HuH-7.5 (cell line): Measurements from ENCODE around the gene HADH.
"Not testable (repeated sequence)": the region's sequence is repeated elsewhere in the genome, so short reads cannot be mapped to it uniquely, and the experiment has no call there.

Experiments used
- DNase-seq: peaks from one replicate; pipeline ENCODE4 v3.0.0; 2011; ENCODE audit warnings: low spot score

The HADH gene

DNA sequence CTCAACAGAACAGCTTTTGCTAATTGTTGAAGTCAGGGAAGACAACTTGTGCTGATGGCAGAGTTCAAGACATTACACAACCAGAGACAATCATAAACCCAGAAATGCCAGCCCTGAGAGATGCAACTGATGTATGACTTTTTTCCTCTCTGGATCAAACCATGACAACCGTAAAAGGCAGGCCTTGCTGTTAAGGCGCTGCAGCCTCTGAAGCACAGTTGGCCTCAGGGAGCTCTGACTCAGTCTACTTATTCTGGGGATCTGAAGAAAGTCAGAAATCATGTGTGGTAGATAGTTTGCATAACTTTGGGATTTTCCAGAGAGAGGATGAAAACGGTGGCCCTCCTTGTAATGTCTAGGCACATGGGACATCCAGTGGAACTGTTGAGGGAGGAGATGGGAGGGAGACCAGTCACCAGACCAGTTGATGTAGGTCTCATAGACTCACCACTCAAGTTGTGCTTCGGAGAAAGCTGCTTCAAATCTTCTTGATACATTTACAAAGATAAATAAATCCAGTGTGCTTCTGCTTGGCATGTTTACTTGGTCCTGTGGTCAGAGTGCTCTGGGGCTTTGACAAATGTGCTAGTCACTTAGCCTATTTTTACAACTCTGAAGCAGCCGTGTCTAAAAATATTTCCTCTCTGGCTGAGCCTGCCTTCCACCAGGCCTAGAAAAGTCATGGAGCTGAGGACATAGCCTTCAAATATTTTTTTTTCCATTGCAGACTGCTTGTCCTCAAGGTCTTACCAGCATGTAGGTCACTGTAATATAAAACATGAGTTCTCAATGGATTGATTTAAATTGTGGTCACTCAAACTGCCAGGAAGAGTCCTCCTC is 7.5 kb downstream of the HADH start:
- no peak for DNase-seq

DNA sequence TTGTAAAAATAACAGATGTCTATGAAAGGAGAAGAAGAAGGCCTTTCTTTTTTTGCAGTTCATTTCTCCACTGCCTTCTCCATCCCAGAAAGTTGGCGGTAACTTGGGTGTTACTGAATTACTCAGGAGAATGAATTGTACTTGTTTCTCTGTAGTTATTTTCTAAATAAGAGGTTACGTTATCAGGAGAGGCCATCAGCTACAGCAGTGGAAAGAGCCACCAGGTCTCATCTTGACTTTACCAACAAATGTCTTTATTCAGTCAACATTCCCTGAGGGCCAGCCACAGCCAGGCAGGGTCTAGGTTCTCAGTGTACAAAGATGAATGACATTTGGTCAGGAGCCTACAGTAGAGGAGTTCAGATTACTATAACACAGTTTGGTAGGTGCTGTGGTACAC is 8.1 kb downstream of the HADH start:
- DNase-seq: no peak

DNA sequence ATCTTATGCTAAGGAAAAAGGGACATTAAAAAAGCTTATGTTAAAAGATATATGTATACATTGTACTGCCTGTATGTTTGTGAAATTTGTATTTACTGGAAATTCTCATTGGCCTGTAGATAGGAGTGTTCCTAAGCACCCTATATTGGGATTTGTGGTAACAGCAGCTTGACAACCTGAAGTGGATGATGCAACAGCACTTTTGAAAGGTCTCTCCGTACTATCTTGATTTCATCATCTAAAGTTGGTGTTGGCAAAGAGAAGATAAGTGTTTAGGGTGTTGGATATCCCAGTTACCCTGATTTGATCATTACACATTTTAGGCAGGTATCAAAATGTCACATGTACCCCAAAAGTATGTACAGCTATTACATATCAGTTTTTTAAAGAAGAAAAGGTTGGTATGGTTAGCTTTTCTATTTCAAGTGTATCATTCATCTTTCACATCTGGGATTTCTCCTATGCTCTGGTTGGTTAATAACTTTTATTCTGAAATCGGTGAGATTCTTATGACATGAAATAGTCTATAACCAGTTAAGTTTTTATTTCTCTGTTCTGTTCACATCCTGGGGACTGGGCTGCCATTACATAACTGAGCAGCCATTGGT is 10.3 kb downstream of the HADH start:
- DNase-seq: no peak

DNA sequence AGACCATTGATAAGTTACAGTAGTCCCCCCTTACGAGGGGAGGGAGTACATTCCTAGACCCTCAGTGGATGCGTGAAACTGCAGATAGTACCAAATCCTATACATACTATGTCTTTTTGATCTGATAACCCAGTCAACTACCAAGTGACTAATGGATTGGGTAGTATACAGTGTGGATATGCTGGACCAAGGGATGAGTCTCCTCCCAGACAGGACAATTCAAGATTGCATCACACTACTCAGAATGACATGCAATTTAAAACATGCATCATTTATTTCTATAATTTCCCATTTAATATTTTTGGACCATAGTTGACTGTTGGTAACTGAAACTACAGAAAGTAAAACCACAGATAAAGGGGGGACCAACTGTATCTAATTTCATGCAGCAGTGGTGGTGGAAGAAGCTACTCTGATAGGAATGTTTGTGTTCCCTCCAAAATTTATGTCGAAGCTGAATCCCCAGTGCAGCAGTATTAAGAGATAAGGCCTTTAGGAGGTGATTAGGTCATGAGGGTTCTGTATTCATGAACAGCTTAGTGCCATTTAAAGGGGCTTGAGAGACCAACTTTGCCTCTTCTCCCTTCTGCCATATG is 11.9 kb downstream of the HADH start:
- no peak for DNase-seq

DNA sequence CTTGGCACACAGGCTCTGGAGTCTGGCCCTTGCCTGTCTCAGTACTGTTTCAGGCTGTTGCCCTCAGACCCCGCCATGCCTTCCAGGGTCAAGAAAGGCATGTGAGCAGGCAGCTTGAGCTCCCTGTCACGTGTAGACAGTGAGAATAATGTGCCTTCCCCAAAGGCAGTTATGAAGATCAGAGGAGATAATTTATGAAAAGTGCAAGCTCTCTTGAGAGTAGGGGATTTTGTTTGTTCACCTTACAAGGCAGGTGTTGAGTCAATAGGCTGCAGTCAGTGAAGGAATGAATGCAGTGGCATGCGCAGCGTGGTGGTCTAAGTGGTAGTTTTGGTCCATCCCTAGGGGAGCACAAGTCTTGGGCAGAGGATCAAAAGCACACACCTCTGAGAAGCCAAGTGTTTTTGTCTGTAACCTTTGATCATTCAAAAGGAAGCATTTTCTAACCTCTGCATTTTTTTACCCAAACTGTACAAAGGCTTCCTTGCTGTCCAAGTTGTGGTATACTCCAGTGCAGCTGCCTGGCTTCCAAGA is 14.4 kb downstream of the HADH start:
- DNase-seq: no peak

DNA sequence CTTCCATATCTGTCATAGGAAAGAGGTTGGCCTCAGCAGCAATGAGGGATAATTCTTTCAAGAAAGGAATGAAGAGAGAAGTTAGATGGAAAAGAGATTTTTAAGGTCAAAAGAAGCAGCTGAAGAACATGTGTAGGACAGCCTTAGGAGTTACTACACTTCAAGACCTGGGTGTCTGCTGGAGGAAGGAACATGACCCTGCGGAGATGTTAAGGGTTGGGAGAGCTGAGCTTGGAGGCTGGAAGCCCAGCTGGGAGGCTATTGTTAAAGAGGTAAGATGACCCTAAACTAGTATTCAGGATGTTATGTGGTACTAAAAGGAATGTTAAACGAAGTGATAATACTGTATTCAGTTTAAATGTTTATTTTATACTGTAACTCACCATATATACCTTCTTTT is 15.0 kb downstream of the HADH start:
- no peak for DNase-seq

DNA sequence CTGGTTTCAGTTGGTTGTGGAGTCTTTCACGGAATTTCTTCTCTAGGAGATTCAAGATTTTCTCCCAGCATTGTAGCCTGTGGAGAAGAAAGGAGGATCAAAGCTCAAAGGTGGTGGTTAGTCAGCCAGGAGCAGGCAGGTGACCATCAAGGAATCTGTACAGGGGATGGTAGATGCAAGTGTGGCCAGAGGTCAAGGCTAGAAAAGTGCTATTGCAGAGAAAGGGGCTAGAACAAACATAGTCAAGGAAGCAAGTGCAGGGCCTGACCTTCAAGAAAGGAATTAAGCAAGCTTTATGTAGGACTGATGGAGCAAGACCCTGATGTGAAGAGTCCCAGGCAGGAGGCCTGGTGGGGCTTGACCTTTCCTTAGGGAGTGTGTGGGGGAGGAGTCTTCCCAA is 16.1 kb downstream of the HADH start:
- no peak for DNase-seq

DNA sequence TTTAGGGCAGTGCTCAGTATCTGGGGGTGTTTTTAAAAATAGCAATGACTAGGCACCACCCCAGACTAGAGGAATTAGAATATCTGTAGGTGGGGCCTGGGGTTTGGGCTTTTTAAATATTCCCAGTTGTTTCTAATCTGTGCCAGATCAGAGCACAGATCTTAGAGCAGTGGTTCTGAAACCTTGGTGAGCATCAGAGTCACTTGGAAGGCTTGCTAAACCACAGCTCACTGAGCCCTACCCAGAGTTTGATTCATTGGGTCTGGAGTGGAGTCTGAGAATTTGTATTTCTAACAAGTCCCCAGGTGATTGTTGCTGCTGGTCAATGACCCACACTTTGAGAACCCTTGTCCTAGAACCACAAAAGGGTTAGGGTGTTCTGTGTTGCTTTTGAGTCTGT is 16.7 kb downstream of the HADH start:
- no peak for DNase-seq

DNA sequence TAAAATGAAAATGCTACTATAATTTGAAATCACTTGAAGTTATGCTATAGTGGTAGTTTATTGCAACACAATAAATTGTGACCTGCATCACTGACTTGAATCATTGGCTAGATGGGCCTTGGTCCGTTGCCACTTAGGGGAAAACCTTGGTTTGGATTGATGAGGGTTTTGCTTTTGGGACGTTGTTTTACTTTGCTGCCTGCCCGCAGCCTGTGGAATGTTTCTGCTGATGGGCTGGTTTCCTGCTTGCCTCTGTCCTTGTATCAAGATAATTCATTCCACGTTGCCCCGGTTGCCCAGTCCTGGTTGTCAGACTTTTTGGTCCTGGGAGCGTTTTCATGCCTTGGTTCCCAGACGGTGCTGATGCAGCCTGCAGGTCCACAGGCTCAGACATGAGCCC is 18.3 kb downstream of the HADH start:
- no peak for DNase-seq

DNA sequence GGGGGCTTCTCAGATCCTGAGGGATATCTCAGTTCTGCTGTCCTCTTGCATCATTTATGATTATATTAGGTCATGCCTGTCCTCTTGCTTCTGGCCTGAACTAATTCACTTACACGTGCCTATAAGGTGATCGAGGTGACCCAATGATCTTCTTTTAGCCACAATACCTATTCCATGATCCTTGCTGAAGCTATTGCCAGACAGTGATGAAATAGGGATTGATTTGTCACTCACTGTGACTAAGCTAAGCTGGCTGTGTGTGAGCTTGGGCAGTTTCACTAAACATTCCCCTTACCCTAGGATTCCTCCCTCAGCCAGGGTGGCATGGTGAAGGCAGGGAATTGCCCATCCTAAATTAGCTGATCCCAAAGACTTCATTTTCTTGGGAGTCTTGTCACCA is 19.0 kb downstream of the HADH start:
- no peak for DNase-seq

DNA sequence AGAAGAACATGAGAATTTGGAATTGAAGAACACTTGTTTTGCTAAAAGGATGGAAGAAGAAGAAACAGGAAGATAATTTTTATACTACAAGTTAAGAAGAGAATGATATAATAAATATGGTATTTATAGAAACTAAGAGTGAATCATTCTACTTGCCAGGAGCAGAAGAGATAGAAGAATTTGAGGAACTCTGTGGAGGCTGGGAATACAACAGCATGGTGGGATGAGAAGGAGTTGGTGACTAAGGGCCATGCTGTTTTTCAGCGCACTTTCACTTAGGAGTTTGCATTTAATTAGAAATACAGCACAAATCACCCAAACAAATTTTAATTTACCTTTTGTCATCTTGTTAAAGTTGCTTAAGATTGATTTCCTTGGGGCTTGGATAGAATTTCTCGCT is 20.5 kb downstream of the HADH start:
- DNase-seq: no peak

DNA sequence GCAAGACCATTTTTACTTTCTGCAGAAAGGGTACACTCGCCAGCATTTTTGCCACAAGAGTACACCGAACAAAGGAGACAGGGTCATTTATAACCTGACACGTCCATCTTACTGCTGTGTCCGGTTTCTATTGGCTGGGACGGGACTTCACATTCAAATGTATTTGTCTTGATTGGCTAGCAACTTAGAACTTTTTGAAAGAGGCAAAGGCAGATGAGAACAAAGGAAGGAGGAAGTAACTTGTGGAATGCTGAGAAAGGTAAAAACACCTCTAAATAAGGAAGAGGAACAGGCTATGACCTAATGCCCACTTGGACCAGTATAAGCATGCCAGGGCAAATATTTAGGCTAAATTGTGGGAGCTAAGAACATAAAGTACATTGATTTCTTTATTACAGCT is 22.7 kb downstream of the HADH start:
- DNase-seq: not testable (repeated sequence)

DNA sequence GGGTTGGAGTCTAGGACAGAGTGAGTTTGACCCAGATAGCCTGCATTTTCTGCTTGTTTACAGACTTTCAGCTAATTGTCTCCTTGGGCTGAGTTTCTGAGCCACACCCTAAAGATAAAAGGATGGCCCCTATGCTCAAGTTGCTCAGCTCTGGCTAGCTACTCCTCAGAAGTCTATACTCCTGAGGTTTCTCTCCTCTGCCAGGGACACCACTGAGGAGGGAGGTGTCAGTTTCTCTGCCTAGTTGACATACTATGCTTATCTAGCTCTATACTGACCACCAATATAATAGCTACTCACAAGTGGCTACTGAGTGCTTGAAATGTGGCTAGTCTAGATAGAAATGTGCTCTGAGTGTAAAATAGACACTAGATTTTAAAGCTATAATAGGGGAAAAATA is 23.6 kb downstream of the HADH start:
- DNase-seq: no peak

DNA sequence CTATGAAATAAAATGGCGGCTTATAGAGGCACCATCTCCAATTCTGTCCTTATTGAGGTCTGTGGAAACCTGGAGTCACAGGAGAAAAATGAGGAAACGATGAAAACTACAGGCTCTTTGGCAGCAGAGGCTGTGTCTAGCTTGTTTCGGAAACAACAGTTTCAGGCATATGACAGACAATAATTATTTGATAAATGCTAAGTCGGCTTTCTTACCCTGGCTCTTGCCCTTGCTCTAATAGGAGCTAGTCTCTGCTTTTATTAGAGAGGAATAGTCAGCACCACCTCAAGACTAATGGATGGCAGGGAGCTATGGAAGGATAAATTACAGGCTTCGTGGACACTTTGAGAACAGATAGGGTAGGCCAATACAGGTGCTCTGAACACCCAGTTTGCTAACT is 24.3 kb downstream of the HADH start:
- no peak for DNase-seq

DNA sequence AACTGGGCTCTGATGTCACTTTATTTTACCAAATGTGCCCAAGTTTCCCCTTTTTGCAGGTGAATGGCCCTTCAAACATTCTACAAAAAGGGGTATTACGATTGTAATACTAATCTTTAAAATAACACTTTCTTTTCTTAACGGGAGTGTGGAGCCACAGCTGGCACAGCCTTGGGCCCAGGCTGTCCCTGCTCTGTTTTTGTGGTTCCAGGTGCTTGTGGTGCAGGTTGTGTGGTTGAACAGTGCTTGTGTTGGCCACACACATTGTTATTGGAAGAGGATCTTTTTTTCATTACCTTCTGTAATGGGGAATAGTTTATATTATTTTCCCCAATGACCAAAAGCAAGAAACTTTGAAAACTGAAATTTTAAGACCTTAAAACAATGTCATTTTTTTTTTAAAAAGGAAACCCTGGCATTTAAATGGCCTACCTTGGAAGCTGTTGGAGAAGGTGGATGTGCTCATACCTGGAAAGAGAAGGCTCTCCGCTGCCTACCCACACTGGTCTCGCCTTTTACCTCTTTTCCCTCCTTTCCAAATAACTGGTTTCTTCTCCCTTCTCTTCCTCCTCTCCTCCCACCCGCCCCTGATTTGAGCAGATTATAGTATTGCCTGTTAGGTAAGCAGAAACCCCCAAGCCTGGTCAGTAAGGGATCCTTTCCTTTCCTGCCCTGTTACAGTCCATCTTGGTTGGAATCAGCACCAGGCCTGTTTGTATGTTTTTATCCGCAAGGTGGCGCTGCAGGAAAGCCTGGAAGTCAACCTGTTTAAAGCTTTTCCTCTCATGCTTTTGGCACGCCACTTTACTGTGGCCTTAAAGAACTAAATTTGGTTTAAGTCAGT is 28.6 kb downstream of the HADH start:
- peak; percentile 35 for DNase-seq

DNA sequence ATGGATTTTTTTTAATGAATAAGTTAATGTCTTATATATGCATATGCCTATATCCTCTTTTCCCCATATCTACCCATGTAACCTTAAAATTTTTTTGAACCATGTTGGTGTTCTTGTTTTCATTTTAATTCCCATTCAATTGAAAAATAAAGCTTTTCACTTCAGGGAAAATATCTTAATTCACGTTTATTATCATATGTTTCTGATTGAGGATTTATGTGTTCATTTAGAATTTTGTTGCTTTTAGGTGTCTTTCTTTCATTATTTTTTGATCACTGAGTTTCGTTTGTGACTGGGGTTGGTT is 29.1 kb downstream of the HADH start:
- no peak for DNase-seq

DNA sequence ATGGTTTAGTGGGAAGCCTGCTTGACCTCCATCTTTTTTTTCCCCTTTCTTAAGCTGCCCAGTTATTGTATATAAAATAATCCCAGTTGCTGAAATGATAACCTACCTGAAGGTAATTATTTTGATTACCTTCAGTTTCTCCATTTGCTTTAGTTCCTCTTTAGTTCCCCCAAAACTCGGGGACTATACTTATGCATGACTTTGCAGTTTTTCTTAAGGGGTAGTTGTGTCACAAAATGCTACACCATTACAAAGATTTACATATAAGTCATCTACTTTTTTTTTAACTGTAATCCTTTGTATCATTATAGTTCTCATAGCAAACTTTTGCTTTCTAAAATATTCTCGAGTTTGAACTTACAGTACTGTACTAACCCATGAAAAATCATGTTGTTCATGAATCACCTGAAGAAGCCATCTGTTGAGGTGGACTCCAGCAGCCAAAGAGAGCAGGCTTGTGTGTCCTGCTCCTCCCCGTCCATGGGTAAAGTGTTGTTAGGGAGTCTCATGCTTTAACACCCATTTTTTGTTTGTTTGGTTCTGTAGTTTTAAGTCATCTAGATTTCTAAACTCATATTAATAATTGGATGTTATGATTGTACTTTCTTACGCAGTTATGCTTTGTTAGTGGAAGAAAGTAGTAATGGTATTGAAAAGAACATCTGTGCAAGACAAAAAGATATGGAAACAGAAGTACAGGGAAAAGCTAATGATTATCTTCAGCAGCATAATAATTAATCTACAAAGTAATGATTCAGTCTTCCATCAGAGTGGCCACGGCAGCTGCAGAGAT is 34.6 kb downstream of the HADH start:
- no peak for DNase-seq

DNA sequence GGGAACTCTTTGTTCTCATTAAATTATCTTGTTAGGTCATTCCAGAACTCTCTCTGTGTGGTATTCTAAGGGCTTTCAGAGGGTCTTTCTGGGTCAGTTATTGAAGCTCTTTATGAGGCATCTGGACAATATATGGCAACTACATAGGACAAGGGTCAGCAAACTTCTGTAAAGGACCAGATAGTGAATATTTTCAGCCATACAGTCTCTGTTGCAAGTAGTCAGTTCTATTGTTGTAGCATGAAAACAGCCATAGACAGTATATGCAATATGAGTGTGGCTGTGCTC is 35.1 kb downstream of the HADH start:
- no peak for DNase-seq

DNA sequence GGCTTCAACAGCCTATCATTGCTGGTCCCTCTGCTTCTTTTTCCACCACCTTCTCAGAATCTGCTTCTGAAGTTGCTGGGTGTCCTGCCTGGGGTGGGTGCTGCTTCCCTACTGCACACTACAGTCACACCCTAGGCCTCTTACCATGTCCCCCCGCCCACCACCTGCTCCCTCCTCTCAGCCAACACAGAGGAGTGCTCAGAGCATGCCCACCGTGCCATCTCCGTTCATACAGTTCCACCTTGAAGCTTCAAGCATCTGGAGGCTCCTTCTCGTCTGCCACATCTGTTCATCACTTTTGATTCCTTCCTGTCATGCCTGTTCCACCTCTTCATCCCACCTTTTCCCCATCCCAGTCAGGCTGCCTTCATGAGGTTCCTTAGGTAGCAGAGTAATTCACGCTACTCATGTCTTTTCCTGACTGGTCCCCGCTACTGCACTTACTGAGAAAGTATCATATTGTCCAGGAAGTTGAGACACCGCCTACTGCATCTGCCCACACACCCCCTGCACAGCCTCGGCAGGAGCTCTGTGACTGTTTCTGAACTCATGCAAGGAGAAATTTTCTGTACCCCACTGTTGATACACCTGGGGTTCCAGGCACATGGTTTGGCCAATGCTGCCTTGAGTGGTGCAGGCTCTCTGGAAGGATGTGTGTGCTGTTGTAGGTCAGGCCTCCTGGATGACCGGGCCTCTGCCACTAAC is 39.5 kb downstream of the HADH start:
- DNase-seq: no peak

DNA sequence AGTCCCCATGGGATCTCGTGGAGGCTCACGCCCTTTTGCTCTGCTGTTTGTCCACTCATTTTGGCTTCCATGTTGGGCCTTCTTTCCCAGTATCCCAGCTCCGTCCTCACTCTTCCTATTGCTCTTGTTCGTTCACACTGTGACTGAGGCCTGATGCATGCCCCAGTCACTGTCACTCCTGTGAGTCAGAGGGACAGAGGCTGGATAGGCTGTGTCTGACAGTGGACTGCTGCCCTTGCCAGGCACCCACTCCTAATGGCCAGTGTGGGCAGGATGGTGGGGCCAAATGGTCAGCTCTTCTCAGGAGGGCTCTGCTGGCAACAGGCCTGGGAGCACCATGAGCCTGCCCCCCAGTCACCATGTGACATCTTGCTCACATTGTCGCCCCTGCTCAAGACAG is 40.0 kb downstream of the HADH start:
- DNase-seq: no peak

DNA sequence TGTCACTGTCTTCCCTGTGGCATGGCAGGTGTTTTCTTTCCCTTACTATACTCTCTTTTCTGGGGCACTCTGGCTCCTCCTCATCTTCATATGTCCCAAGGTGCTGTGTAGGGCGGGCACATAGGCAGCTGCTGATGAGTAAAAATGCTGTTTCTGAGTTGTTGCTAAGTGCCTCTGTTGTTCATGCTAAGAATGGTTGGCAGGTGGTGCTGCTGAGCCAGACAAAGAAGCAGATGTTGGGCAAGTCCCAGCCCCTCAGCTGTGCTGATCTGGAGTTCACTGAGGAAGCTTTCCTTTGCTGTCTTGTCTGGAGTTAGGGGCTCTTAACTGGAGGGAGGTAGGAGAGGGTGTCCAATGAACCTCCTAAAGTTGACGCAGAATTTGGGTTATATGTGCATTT is 40.6 kb downstream of the HADH start:
- peak; percentile 39 for DNase-seq
